Fibroblast of villous mesenchyme (primary cell): ENCODE data around the gene HSD17B2. TPM values are rescaled to one million over a fixed set of nuclear protein-coding genes. Genes with fewer than 3 reads are reported as not detected.

ENCODE experiments used
- DNase-seq: peaks from one replicate; pipeline ENCODE4 v3.0.0-alpha.2; 2010; ENCODE audit warnings: low read depth
- H3K4me3 ChIP-seq: 2 replicates; pipeline ENCODE4 v1.5.1; 2011; ENCODE audit warnings: low read depth, mild to moderate bottlenecking, low read length
- CTCF ChIP-seq: IDR thresholded peaks from 2 replicates; pipeline ENCODE4 v1.5.1; 2012; ENCODE audit warnings: low read depth, mild to moderate bottlenecking, low read length; ENCODE audit not compliant: insufficient read depth
- total RNA-seq: library from RNA; depleted of rRNA; stranded (reverse); fragments of >200 nt; gene quantifications from 2 replicates; pipeline ENCODE4 v1.2.3, GENCODE V29; 2012

HSD17B2 gene
- total RNA-seq, 1 donor: 9.5 TPM

DNA sequence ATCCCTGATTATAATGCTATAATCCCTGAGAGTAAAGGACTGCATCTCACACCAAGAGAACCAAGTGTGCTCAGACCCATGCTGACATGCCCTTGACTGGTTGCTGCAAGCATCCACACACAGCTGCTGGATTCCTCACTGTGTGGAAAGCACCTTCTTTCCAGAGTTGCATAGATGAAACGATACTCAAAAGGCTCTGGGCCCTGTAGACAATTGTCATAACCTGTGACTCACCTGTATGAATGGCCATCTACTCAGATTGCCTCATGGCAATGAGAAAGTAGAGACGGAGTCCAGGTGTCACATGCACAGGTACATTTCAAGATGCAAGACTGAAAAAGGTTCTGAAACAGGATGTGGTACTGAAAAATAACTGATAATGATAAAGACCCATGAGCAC lies 76.9 kb downstream of the HSD17B2 start:
- no peak for TF ChIP-seq CTCF
- DNase-seq: no peak
- no peak overlapping the region for H3K4me3 ChIP-seq

- DNase-seq: no peak
- H3K4me3 ChIP-seq: no peak overlapping the region
- no peak for TF ChIP-seq CTCF
Observed at GRCh38 chr16:82113741-82114140, 78.7 kb downstream of the HSD17B2 start.

DNA sequence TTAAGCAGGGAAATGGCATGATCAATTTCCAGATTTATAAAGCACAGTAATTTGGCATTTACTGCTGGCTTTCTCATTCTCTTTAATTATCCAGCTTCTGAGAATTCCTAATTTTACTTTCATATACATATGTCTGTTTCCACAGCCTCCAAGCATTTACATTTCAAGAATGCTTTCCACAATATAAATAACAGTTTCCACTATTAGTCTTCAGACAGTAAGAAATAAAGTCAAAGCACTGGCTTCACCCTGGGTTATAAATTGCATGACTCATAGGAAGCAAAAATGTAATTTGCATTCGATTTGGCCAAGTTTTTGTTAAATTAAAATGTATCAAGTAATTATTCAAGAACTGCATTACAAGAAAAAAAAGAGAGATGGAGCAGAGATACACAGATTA lies 81.5 kb downstream of the HSD17B2 start:
- no peak overlapping the region for H3K4me3 ChIP-seq
- DNase-seq: no peak
- TF ChIP-seq CTCF: no peak

DNA sequence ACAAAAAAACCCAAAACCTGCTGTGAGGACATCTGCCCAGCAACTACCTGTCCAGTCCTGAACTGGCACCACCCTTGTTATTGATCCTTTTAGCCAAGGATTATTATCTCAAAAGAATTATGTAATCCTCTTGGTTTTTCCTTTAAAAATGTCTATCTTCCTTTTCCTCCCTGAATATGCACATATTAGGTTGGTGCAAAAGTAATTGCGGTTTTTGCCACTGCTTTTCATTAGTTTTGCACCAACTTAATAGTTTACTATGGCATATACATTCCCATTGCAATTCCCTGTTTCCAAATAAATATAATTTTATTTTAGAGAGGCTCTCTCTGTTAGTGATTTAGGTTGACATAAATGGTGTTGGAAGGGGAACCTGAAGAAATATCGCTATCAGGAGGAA lies 83.7 kb downstream of the HSD17B2 start:
- no peak for TF ChIP-seq CTCF
- H3K4me3 ChIP-seq: no peak overlapping the region
- no peak for DNase-seq

GRCh38 chr16:82119405-82119804 lies 84.4 kb downstream of the HSD17B2 start:
- DNase-seq: no peak
- TF ChIP-seq CTCF: no peak
- no peak overlapping the region for H3K4me3 ChIP-seq

- no peak for DNase-seq
- TF ChIP-seq CTCF: no peak
- H3K4me3 ChIP-seq: no peak overlapping the region
Observed at GRCh38 chr16:82124651-82125050, 89.6 kb downstream of the HSD17B2 start.

GRCh38 chr16:82129881-82130280 lies 94.8 kb downstream of the HSD17B2 start:
- TF ChIP-seq CTCF: no peak
- no peak overlapping the region for H3K4me3 ChIP-seq
- no peak for DNase-seq
